Umbilical cord (tissue), 2 donors: ENCODE data around the gene POLD2. TPM values are rescaled to one million over a fixed set of nuclear protein-coding genes. Genes with fewer than 3 reads are reported as not detected.

ENCODE experiments used
- DNase-seq: peaks from one replicate; pipeline ENCODE4 v3.0.0-alpha.2; 2015; ENCODE audit warnings: low spot score
- total RNA-seq: library from RNA; depleted of rRNA; stranded (reverse); fragments of >200 nt; gene quantifications from one replicate; pipeline ENCODE4 v1.2.3, GENCODE V29; 2014; ENCODE audit warnings: low replicate concordance; ENCODE audit not compliant: insufficient read depth

POLD2 gene
- total RNA-seq, 1 donor from 2014 or later = 32.7 TPM

GRCh38 chr7:44102846-44103565 is 20.3 kb downstream of the POLD2 start:
- DNase-seq = no peak

GRCh38 chr7:44101966-44102845 is 21.1 kb downstream of the POLD2 start:
- no peak for DNase-seq

DNA sequence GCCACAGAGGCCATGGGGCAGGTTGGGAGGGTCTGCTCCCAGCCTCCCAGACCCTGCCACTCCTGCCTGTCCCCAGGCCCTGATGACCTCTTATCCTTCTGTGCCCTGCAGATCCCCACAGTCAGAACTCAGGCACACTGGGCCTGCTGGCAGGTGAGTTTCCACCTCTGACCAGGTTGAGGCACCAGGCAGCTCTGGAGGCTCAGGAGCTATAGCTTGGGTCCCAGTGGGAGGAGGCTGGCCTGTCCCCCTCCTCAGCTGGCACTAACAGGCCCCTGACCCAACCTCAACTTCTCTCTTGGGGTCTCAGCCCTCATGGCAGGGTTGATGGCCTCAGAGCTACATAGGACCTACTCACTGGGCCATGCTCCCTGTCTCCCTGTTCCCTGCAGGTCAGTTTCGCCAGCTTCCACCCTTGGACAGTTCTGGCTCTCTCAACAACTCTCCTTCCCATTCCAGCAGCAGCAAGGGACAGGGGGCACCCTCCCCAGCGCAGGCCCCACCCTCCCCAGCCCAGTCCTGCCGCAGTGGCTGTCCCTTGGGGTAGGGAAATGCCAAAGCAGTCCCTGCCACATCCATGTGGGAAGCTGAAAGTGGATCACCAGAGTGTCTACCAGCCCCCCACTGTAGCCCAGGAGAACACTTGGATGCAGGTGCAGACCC is 21.9 kb downstream of the POLD2 start:
- DNase-seq = no peak

DNA sequence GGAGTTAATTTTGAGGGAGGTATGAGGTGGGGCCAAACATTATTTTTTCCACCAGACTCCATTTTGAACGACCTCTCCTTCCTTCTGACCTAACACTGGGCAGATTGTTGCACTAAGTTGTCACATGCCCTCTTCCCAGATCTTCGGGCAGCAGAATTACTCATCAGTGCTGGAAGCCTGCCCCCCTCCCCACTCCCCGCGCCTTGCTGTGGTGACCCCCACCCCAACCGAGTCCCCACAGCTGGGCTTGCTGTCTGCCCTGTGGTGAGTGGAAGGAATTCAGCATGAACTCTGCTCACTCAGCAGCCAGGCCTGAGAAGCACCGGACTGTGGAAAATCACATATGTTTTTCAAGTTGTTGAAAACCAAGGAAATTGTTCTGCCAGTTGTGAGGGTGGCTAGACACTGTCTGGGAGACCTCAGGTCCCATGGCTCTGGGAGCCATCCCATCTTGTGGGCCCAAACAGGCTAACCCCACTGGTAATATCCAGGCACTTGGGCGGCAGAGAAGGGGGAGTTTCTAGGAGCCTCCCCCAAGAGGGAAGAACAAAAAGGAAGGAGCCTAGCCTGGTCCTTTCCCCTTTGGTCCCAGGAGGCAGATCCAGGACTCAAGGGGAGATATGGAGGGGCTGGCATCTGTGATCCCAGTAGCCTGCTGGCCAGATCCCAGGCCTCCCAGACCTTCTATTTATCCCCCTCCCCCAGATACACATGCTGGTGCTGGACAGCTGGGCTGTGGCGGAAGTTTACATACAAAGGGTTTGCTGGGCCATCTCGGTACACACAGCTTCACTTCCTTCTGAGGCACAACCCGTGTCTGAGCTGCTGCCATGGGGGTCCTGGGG is 22.7 kb downstream of the POLD2 start:
- peak; percentile 66 for DNase-seq

DNA sequence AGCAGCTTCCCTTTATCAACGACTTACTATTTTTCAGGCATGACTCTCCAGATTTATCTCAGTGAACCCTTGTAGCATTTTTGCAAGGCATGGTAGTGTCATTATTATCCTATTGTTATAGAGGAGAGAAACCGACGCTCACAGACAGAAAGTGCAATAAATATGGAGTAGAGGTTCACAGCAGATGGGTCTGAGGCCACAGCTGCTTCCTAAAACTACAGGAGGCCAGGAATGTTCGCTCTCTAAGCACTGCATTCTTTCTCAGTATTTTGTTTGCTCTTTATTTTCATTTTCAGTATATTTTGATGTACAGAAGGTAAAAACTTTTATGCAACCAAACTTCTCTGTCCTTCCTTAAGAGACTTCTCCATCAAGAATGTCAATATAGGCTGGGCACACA is 23.7 kb downstream of the POLD2 start:
- no peak for DNase-seq

- no peak for DNase-seq
Measured at GRCh38 chr7:44098092-44099068, 25.0 kb downstream of the POLD2 start.

DNA sequence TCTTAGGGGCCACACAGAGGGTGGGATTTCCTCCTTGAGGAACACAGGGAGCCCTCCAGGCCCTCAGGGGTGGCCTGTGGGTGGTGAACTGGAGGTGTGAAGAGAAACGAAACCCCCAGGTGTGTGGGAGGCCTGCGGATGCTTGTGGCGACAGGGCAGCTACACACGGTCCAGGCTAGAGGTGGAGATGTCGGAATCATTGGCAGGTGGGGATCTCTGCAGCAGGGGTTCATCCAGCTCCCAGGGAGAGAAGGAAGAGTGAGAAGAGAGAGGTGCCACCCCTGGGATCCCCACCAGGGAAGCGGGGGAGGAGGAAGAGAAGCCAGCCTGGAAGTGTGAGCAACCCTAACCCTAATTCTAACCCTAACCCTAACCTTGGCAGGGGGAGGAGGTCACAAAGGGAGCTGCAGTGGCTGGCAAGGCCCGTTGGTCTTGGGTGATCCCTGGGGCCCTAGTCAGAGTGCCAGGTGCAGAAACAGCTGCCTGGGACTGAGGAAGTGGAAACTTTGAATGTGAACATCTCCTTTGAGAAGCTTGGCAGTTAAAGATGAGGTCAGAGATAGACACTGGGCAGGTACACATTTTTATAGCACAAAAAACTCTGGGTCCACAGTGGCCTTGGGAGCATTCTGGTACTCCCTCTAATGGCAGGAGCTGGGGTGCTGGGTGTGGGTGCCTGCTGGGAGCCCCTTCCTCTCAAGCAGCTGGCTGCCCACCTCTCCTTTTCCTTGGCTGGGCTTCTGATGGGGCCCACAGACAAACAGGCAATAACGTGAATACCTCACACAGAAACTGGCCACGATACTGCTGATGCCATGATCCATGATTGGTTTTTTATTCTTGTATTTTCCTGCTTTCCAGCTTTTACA is 26.1 kb downstream of the POLD2 start:
- no peak for DNase-seq

DNA sequence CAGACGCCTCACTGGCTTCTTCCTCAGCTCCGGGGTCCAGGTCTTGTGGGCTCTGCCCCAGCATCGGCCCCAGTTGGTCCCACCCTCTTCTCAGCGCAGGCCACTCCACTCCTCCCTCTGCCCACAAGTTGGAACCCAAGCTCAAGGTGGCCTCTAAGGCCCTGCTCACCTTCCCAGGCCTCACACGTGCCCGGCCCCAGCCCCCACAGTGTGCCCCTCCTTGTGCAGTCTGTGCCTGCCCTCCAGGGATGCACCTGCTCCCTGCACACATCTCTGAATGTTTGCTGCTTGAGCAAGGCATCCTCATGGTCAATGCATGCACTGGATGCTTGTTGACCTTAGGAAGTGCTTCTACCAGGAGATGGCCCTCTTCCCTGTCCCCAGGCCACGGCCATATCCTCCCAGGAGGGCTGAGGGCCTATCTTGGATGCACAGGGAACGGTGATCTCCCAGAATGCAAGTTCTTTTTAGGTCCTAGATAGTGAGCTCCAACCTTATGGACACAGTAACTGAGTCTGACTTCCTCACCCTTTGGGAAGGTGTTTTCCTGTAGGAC is 26.9 kb downstream of the POLD2 start:
- DNase-seq = no peak

GRCh38 chr7:44095781-44096180 is 27.6 kb downstream of the POLD2 start:
- no peak for DNase-seq

- DNase-seq = peak; percentile 89
Measured at GRCh38 chr7:44094883-44095592, 28.3 kb downstream of the POLD2 start.

- DNase-seq = no peak
Measured at GRCh38 chr7:44094365-44094764, 29.0 kb downstream of the POLD2 start.

DNA sequence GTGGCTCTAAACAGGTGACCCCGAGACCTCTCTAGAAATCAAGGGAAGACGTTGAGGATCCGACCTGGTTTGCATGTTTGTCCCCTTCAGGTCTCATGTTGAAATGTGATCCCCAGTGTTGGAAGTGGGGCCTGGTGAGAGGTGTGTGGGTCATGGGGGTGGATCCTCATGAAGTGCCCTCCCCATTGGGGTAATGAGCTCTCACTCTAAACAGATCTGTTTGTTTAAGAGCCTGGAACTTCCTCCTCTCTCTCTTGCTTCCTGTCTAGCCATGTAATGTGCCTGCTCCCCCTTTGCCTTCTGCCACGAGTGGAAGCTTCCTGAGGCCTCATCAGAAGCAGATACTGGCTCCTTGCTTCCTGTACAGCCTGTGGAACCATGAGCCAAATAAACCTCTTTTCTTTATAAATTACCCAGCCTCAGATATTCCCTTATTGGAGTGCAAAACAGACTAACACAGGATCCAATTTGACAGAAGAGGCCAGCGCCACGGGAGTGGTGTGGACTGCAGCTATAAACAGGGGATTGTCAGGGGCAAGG is 30.2 kb downstream of the POLD2 start:
- no peak for DNase-seq

DNA sequence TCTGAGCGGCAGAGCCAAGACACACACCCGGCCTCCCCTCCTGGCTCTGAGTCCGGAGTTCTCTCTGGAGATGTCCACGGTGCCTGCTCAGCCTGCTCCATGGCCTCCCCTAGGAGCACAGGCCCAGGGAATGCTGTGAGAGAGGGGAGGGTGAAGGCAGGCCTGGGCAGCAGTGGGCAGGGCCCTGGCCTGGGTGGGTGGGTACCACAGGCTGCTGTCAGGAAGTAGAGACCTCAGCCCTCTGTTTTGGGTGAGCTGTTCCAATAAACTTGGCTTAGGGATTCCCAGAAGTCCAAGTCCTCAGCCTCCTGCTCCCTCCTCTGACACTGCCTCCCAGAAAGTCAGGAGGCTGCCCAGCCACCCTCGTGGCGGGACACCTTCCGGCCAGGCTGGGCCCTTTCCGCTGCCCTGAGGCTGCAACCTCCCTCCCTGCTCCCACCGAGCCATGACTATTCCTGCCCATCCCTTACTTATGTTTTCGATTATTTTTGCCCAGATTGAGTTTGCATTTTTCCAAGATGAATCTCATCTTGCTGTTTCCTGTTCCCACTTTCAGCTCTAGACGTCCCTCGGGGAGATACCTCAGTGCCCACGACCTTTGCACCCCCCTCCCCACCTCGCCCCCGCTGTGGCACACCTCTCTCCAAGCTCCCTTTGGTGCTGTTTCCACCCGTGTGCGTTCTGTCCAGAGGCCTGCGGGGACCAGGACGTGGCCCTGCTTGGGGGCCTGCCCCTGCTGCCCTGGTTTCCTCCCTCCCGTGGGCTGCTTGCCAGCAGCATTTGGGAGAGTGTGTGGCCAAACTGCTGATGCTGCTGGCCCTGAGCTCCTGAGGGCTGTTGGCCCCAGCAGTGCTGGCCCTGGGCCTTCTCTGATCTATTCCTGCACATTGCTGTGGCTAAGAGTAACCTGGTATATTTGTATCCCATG is 35.2 kb downstream of the POLD2 start:
- DNase-seq = peak; percentile 81

GRCh38 chr7:44086627-44087026 is 36.7 kb downstream of the POLD2 start:
- no peak for DNase-seq

DNA sequence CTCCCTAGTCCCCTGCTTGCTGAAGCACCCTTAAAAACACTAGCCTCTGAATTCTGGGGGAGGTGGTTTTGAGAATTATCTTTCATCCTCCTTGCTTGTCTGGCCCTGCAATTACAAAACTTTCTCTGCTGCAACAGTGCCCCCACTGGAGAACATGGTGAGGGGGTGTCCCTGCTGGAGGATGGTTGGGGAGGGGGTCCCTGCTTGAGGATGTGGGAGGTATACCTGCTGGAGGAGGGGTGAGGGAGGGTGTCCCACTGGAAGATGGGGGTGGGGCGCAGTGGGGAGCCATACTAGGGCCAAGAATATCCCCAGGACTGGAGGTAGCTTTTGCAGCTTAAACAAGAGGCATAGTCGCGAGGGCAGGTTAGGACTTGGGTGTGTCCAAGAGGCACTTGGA is 37.8 kb downstream of the POLD2 start:
- DNase-seq = no peak

- no peak for DNase-seq
Measured at GRCh38 chr7:44084701-44085100, 38.6 kb downstream of the POLD2 start.

DNA sequence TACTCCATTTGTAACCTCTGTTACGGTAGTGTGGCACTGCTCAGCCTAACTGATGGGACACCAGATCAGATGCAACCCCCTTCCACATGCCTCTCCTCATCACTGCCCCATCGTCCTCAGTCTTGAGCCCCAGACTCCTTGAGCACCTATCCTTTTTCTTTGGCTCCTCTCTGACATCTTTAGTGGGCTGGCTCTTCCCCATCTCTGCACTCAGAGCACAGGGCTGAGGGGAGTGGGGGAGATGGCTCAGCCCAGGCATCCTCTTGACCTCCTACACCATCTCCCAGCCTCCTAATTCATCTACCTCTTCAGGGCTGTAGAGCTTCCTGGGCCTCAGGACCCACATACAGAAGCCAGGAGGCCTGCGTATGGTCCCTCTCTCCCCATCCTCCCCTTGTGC is 39.6 kb downstream of the POLD2 start:
- no peak for DNase-seq
